Activated T-cell treated with anti-CD3 and anti-CD28 coated beads, Interleukin-2, amount 50 U/mL, for 4 hours (primary cell): ENCODE measurements around the gene LTB4R2. TPM values are rescaled to one million over a fixed set of nuclear protein-coding genes. Genes with fewer than 3 reads are reported as not detected.

Source experiments
- ATAC-seq, 2 donors: fragments of 200-7000 bp; cut with Tn5 transposase; one replicate each; pipeline ENCODE4 v1.10.0; 2021
- DNase-seq: peaks from one replicate; pipeline ENCODE4 v3.0.0-alpha.2; 2020
- H3K27me3 Mint-ChIP-seq: one replicate; pipeline ENCODE4 v1.8.0; 2021; ENCODE audit warnings: low read depth, mixed read lengths
- H3K36me3 Mint-ChIP-seq: one replicate; pipeline ENCODE4 v1.8.0; 2022; ENCODE audit warnings: mixed read lengths; ENCODE audit not compliant: insufficient read depth
- H3K4me1 Mint-ChIP-seq: one replicate; pipeline ENCODE4 v1.8.0; 2021; ENCODE audit warnings: low read depth, mixed read lengths
- H3K4me3 Mint-ChIP-seq: one replicate; pipeline ENCODE4 v1.8.0; 2021; ENCODE audit warnings: mild to moderate bottlenecking, moderate library complexity, mixed read lengths
- H3K9me3 Mint-ChIP-seq: one replicate; pipeline ENCODE4 v1.8.0; 2021; ENCODE audit warnings: mixed read lengths
- total RNA-seq, 3 donors: library from RNA; stranded (reverse); gene quantifications; one replicate each; pipeline ENCODE4 v1.2.1, GENCODE V29; 2021

The LTB4R2 gene
- total RNA-seq, 3 donors from 2014 or later, result 9.0 to 10.8 (median 10.4) TPM

DNA sequence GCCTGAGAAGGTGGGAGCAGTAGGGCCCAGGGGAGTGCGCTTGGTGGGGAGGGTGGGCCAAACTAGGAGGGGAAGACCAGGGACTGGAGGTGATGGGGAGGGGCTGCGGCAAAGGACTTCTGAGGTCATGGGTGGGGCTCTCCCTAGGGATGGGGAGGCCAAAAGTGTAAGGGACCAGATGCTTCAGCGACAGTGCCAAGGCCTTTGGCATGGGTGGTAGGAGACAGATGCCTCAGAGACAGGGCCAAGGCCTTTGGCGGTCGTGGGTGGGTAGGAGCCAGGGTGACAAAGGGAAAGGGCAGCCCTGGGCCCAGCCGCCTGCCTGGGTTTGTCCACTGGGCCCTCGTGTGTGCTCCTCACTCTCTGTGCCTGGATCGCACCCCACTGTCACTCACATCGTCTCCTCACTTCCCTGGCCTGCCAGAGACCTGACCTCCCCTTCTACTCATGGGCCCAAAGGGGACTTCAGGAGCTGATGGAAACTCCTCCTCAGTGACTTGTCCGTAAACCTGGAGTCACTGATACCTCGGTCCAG is 25.4 kb upstream of the LTB4R2 start:
- DNase-seq (no peak), ATAC-seq (no peak)
- Mint-ChIP-seq H3K9me3 (no peaks in the 10 kb centered on the region), H3K4me3 (no peak overlapping the region), H3K4me1 (peaks cover 14% of the 10 kb centered on the region), H3K27me3 (no peaks in the 10 kb centered on the region), H3K36me3 (no peaks in the 10 kb centered on the region)

DNA sequence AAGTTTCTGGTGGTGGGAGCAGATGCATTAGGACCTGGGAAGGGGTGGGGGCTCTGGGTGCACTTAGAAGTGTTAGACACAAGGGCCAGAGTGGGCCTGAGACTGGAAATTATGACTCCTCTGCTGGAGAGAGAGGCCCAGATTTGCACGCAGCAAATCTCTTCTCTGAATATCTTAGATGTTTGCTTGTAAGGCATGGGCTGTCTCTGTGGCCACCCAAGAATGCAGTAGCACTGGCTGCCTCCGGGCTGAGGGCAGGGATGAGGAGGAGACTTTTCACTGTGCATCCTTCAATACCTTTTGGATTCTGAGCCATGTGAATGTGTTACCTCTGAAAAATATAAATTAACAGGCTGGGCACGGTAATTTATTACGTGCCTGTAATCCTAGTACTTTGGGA is 24.6 kb upstream of the LTB4R2 start:
- no peak for DNase-seq
- no peaks in the 10 kb centered on the region for H3K27me3 Mint-ChIP-seq
- H3K4me3 Mint-ChIP-seq, result no peak overlapping the region
- peaks cover 14% of the 10 kb centered on the region for H3K4me1 Mint-ChIP-seq
- H3K36me3 Mint-ChIP-seq, result peaks cover 6% of the 10 kb centered on the region
- no peak for ATAC-seq
- H3K9me3 Mint-ChIP-seq, result no peaks in the 10 kb centered on the region

DNA sequence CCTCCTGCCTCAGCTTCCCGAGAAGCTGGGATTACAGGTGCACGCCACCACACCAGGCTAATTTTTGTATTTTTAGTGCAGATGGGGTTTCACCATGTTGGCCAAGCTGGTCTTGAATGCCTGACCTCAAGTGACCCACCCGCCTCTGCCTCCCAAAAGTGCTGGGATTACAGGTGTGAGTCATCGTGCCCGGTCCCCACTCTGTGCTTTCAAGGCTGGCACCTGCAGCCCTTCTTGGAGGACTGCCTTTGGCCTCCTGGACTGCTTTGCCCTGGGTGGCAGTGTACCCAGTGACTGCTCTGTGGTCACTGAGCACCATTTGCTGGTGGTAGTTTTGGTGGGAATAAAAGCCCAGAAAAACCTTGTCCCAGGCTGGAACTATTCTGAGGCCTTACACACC is 22.9 kb upstream of the LTB4R2 start:
- peaks cover 11% of the 10 kb centered on the region for H3K4me1 Mint-ChIP-seq
- H3K36me3 Mint-ChIP-seq, result peaks cover 18% of the 10 kb centered on the region
- ATAC-seq (no peak), DNase-seq (no peak)
- H3K9me3 Mint-ChIP-seq, result no peaks in the 10 kb centered on the region
- no peak overlapping the region for H3K4me3 Mint-ChIP-seq
- H3K27me3 Mint-ChIP-seq, result no peaks in the 10 kb centered on the region

DNA sequence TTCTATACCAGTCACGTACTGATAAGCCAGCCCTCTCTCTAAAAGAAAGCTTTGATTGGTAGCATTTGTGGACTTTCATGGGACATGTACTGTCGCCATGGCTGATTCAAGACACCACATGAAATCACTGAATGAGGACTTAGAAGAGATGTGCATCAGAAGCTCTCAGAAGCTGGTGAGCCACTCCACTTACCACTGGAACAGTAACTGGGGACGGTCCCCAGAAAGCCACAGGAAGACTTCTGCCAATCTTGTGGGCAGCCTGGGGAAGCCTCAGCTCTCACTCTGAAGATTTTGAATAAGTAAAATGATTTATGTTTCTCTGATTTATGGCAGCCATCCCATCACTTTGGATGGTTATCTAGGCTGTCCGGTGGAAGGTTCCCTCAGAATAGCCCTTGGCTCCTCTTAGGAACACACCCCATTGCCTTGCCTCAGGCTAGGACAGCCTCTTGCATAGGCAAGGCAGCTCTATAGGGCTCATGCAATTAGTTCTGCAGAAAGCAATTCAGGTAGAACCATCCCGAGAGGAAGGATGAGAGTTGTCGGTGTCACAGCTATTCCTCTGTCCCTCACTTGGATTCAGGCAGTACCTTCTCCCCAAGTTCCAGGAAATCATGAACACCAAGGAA is 20.2 kb upstream of the LTB4R2 start:
- Mint-ChIP-seq H3K27me3 (no peaks in the 10 kb centered on the region), H3K9me3 (no peaks in the 10 kb centered on the region), H3K4me3 (no peak overlapping the region), H3K36me3 (peaks cover 32% of the 10 kb centered on the region), H3K4me1 (peaks cover 11% of the 10 kb centered on the region)
- DNase-seq (no peak), ATAC-seq (peak; percentile 98 to 100)

DNA sequence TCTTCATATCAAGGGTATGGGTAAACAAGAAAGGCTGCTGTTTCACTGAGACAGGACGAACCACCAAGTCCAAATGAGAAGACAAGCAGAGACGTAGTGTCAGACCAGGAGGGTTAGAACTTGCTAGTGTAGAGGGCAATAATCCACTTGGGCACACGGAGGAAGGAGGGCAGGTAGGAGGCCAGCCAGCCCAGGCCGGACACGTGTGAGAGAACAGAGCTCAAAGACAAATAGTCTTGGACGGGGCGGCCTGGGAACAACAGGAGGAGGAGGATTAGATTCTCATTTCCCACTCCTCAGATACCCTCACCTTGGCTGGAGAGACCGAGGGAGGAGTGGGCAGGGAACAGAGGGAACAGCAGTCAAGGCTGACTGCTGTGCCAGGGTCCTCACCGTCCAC is 19.2 kb upstream of the LTB4R2 start:
- peaks cover 13% of the 10 kb centered on the region for H3K4me1 Mint-ChIP-seq
- H3K27me3 Mint-ChIP-seq, result no peaks in the 10 kb centered on the region
- peaks cover 36% of the 10 kb centered on the region for H3K36me3 Mint-ChIP-seq
- no peak for DNase-seq
- H3K9me3 Mint-ChIP-seq, result no peaks in the 10 kb centered on the region
- ATAC-seq, result no peak
- no peak overlapping the region for H3K4me3 Mint-ChIP-seq

DNA sequence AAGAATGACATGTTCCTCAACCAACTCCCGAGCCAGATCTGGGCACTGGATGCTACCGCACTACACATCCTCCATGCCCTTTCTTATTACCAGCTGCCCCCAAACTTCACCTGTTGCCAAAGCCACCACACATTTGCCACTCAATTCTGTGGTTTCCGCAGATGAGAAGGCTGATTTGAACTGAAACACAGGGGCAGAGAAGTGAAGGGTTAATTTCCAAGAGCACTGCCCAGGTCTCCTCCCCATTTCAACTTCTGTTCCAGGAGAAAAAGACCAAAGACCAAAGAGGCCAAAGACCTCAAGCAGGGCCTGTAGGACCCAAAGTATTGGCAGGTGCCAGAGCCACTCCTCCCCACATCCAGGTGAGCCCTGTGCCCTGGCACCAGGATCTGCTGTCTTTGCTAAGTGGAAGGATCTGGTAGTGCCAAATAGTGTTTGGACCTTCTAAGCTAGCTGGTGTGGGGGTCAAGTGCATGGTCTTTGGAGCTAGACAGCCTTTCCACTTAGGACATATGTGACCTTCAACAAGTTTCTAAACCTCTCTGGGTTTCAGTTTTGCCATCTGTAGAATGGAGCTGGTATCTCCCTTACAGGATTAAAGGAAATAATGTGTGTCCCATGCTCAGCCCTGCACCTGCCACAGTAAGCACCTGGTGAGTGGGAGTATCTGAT is 18.4 kb upstream of the LTB4R2 start:
- no peaks in the 10 kb centered on the region for H3K9me3 Mint-ChIP-seq
- ATAC-seq (no peak), DNase-seq (no peak)
- peaks cover 43% of the 10 kb centered on the region for H3K36me3 Mint-ChIP-seq
- no peak overlapping the region for H3K4me3 Mint-ChIP-seq
- H3K27me3 Mint-ChIP-seq, result no peaks in the 10 kb centered on the region
- H3K4me1 Mint-ChIP-seq, result peaks cover 19% of the 10 kb centered on the region

DNA sequence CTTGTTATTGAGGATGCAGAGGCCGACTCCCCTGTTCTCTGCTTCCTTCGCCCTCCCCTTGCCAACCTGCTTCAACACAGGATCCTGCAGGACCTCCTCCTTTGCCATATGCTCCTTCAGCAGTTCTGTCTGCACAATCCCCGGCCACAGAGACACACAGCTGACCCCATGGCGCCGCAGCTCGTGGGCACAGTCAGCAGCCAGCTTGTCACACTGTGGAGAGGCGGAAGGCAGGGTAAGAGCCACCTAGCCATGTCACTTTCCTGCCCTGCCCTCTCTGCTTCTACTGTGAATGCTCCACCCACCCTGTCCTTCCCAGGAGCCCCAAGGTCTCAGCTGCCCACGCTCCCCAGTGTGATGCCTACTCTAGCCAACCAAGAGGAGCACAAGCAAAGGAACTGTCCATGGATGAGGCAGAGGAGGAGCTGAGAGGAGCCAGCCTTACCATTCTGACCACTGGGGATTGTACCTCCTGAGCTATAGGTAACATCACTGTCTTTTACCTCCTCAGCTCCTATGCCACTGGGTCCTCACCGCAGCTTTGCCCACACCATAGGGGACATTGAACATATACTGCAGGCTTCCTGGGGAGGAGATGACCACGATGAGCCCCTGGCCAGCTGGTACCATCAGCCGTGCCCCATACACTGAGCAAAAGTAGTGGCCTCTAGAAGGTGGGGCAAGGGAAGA is 17.7 kb upstream of the LTB4R2 start:
- H3K9me3 Mint-ChIP-seq, result no peaks in the 10 kb centered on the region
- peaks cover 44% of the 10 kb centered on the region for H3K36me3 Mint-ChIP-seq
- H3K4me3 Mint-ChIP-seq, result no peak overlapping the region
- ATAC-seq (no peak), DNase-seq (no peak)
- no peaks in the 10 kb centered on the region for H3K27me3 Mint-ChIP-seq
- peaks cover 26% of the 10 kb centered on the region for H3K4me1 Mint-ChIP-seq

DNA sequence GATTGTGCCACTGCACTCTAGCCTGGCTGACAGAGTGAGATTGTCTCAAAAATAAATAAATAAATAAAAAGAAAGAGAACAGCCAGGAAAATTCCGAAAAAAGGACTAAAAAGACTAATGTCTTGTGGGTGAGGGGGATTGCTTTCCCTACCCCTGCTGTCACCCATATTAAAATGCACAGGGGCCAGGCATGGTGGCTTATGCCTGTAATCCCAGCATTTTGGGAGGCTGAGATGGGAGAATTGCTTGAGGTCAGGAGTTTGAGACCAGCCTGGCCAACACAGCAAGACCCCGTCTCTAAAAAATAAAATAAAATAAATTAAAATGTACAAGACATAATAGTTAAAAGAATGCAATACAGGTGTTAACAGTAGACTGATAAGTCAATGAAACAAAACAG is 16.4 kb upstream of the LTB4R2 start:
- Mint-ChIP-seq H3K4me3 (no peak overlapping the region), H3K27me3 (no peaks in the 10 kb centered on the region), H3K4me1 (peaks cover 34% of the 10 kb centered on the region), H3K36me3 (peaks cover 44% of the 10 kb centered on the region), H3K9me3 (no peaks in the 10 kb centered on the region)
- ATAC-seq, result no peak
- DNase-seq, result no peak

DNA sequence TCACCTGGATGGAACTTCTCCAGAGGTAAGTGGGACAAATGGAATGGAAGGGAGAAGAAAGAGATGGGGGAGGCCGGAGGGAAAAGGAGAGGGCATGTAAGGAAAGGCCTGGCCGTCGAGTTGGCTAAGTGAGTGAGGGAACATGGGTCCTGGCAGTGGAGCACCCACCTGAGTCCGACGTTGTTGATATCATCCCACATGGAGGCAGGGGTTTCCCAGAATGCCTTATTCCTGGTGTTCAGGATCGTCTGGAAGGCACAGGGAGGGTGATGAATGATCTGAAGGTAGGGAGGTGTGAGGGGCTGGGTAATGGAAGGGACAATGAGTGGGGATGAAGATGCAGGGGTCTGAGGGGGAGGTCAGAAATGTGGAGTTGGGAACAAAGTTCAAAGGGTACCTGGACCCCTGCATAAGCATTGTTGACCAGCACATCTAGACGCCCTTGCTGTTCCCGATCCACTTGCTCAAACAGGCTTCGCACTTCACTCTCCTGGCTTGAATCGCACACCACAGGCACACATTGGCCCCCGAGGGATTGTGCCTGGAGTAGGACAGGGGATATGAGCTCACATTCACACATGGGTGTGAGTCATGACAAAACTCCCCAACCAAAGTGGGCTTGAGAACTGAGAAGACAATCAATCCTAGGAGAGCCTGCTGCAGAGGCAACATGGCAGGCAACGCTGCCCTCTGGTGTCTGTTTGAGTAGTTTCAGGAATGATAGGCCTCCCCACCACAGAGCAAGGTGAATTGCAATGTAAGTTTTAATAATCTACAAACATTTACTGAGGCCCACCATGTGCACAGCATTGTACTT is 13.4 kb upstream of the LTB4R2 start:
- peak overlapping the region; percentile 41 for H3K4me3 Mint-ChIP-seq
- H3K36me3 Mint-ChIP-seq, result peaks cover 31% of the 10 kb centered on the region
- no peaks in the 10 kb centered on the region for H3K27me3 Mint-ChIP-seq
- ATAC-seq (peak; percentile 74 to 84), DNase-seq (peak; percentile 70)
- H3K4me1 Mint-ChIP-seq, result peaks cover 44% of the 10 kb centered on the region
- H3K9me3 Mint-ChIP-seq, result no peaks in the 10 kb centered on the region

DNA sequence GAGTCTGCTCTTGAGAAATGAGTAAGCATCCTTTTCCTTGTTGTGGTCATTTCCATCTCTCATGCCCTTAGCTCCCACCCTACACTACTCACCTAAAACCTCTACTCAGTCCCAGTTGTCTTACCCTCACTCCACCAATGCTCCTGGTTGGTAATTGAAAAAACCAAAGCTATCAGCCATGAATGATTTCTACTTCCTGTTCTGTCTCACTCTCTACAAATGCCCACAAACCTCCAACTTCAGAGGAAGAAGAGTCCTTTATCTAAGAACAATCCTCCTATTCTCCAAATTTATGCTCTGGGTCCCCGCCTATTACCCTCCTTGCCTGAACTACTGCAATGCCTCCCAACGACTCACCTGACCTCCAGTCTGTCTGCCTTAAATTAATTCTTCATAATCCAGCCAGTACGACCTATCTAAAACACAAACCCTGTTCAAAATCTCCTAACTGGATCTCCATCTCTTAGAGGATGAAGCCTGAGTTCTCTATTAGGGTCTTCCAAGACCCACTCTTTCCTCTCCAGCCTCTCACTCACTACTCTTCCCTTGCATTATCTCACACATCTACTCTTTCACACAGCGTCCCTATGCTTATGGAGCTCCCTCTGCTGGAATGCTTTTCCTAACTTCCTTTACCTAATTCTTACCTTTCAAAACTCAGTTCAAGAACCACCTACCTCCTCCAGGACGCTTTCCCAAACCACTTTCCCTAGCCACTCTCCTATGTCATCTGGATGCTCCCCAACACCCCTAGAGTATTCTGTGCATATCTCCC is 12.6 kb upstream of the LTB4R2 start:
- Mint-ChIP-seq H3K9me3 (no peaks in the 10 kb centered on the region), H3K27me3 (no peaks in the 10 kb centered on the region), H3K4me3 (peak overlapping the region; percentile 16), H3K4me1 (peaks cover 48% of the 10 kb centered on the region), H3K36me3 (peaks cover 30% of the 10 kb centered on the region)
- peak in 1 of 2 donors; percentile 2 for ATAC-seq
- DNase-seq, result no peak

DNA sequence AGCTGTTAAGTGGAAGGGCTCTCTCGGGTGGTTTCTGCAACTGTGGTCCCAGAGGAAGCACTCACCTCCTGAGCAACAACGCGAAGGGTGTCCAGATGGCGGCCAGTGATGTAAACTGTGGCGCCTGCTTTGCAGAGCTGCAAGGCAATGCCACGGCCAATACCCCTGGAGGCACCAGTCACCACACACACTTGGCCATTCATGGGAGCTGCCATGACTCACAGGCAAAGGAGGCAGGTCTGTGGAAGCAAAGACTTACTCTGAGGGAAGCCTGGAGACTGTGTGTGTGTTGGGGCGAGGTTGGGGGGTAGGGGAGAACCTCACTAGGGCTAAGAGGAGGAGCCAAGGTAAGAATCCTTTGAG is 11.1 kb upstream of the LTB4R2 start:
- ATAC-seq, result peak in 1 of 2 donors; percentile 3
- DNase-seq, result no peak
- Mint-ChIP-seq H3K9me3 (no peaks in the 10 kb centered on the region), H3K27me3 (no peaks in the 10 kb centered on the region), H3K4me1 (peaks cover 48% of the 10 kb centered on the region), H3K4me3 (peak overlapping the region; percentile 90), H3K36me3 (peaks cover 34% of the 10 kb centered on the region)

DNA sequence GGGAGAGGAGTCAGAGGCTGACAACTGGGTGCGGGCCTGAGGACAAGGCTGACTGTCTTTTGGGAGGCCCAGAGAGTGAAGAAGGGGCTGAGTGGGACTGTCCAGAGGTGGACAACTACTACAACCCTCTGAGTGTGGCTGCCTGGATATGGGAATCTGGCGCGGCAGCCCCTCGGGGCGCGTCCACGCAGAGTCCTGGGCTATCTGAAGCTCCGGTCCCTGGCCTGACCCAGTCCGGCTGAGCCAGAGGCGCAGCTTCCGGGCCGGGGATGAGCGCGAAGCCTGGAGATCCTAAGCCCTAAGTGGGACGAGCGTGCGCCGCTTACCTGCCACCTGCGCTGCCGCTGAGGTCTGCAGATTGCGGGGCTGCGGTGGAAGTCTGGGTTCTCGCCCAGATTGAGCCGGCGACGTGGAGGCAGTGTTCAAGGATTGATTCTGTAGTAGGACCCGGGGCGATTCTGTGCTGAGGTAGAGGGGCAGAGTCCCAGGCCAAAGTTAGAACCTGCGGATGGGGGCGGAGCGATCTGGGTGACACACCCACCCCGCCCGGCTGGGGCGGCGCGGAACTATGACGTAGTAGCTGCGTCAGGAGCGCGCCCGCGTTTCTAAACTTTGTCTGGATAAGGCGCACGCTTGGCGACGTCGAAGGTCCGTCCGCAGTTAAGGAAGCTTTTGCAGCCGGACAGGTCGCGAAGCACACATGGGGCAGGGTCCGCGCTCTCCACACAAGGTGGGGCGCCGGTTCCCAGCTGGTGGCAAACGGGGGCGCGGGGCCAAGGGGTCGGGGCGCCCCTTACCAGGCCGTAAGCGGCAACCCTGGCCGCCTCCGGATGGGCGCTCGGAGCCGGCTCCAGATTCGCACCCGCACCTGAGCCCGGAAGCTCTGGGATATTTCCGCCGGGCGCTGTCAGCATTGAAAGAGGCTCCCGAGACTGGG is 10.4 kb upstream of the LTB4R2 start, which contains the start of the genes DHRS1 and NOP9:
Gene DHRS1, minus strand, starts transcription at position 526 of the 937 bp plus-strand sequence. CDS start 674 bp downstream, outside the sequence.
Gene NOP9, plus strand, starts transcription at position 596 of the 937 bp plus-strand sequence. Its CDS starts 105 bp downstream, at position 701.
- H3K4me3 Mint-ChIP-seq, result peak within 1 kb of the TSS; percentile 90
- peaks cover 48% of the 10 kb centered on the region for H3K4me1 Mint-ChIP-seq
- no peaks in the 10 kb centered on the region for H3K27me3 Mint-ChIP-seq
- ATAC-seq (peak; percentile 78 to 81), DNase-seq (peak; percentile 94)
- H3K9me3 Mint-ChIP-seq, result no peaks in the 10 kb centered on the region
- H3K36me3 Mint-ChIP-seq, result peaks cover 38% of the 10 kb centered on the region
